HG02642 (cell line): ENCODE results near the gene LAMC3.

ENCODE experiments used
- ATAC-seq: cut with Tn5 transposase; IDR thresholded peaks from one replicate; pipeline ENCODE4 v1.9.1; 2021; ENCODE audit warnings: mild to moderate bottlenecking; ENCODE audit not compliant: unreplicated experiment, poor library complexity

Gene LAMC3

DNA sequence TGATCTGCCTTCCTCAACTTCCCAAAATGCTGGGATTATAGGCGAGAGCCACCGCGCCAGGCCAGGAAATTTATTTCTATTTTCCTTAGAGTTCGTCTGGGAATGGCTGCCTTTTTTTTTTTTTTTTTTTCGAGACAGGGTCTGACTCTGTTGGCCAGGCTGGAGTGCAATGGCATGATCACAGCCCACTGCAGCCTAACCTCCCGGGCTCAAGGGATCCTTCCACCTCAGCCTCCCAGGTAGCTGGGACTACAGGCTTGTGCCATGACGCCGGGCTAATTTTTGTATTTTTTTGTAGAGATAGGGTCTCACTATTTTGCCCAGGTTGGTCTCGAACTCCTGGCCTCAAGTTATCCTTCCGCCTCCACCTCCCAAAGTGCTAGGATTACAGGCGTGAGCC, 888 bp upstream of the LAMC3 start:
- no peak for ATAC-seq

DNA sequence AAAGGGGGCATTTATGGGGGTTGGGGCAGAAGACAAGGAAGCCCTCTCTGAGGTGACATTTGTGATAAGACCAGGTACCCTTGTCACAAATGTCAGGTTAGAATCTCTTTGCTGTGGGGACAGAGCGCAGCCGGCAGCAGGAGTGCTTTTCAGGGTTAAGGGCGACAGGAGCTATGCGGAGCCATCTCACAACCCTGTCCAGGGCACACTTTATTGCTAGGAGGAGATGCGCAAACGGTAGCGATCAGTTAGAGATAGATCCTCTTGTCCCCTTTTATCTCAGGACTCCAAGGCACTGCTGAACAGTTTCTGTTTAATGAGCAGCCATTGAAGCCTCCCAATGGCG, 438 bp upstream of the LAMC3 start:
- ATAC-seq, result no peak

DNA sequence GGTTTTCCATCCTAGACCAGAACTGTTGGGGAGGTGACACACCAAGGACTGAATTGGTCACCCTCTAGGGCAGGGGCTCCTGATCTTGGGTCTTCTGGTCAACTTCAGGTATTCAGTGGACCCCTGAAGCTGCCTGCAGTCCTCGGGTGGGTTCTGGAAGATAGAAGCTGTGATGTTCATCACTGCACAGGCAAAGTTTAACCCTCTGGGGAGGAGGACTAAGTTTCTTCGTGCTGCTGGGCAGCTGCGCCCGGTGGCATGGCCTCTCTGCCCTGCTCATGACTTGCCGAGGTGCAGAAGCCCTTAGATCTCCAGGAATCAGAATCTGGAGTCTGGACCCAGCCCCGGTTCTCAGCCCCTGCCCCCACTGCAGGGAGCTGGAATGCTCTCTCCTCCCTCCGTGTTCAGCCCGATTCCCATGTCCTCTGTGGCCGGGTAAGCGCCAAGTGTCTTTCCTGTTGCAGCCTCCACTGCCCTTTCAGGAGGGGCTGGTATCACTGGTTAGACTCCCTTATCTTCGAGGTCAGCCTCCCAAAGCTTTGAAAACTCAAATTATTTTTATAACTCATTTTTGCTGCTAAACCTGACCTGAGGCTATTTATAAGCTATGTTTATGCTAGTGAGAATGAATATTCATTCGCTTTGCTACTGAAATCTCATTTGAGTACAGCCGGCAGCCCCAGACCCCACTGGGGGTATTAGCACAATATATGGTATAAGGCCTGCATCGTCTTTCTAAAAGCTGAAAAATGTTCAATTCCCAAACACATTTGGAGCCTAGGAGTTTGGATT, 1.7 kb downstream of the LAMC3 start:
- ATAC-seq, result no peak

DNA sequence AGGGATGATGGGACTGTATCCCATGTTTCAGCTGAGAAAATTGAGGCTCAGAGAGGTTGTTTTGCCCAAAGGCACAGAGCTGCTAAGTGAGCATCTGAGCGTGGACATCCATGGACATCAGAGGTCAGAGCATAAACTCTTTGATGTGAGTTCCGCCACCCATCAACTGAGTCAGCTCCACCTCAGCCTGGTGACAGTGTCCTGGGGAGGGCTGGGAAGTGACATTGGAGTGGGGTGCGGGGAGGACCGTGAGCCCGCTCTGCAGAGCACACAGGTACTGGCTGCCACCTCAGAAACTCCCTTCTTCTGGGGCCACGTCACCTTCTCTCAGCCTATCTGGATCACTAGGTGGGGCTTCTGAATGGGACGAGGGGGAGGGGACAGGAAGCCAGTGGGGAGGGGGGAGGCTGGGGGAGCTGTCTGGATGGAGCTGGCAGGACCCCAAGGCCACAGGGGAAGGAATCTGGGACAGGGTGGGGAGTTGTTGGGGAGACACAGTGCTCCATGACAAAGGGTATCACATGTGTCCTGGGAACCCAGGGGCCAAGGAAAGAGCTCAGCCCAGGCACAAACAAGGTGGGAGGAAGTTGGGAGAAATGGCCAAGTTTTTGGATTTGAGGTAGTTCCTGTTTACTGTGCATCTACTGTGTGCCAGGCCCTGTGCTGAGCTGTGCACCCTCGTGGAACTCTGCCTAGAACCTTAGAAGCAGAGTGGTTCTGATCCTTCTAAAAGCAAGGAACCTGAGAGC, 2.5 kb downstream of the LAMC3 start:
- ATAC-seq, result no peak

DNA sequence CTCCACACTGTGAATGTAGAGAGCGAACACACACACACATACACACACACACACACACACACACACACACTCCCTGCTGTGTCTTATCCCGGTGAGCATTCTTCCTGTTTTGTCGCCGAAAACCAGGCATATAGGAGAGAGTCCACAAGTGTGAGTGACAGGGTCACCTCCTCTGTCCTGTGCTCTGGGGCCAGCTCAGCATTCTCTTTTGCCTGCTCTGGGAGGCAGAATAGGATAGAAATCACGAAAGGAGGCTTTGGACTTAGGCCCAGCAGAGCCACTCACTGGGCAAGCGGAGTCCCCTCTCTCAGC, 3.0 kb downstream of the LAMC3 start:
- ATAC-seq, result no peak

DNA sequence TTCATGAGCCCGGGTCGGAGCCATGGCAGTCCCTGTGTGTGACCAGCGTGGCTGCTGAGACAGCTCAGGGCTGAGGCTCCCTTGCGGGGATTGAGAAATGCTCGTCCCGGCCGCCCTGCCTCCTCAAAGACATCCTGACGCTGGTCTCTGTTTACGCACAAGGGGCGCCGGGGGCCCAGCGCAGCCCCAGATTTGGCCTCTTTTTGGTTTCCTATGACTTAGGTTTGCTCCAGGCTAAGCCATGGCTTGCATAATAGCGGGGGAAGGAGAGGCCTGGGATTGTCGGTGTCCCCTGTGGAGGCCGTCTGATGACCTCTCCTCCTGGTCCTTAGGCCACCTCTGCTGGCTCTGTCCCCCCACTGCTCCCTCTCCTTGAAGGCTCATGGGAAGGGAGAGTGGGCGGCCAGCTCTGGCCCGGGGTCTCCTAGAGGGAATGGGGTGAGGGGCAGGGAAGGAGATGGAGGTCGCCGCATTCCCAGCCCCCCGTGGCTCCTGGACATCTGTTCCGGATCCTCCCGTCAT, 3.5 kb downstream of the LAMC3 start:
- no peak for ATAC-seq

DNA sequence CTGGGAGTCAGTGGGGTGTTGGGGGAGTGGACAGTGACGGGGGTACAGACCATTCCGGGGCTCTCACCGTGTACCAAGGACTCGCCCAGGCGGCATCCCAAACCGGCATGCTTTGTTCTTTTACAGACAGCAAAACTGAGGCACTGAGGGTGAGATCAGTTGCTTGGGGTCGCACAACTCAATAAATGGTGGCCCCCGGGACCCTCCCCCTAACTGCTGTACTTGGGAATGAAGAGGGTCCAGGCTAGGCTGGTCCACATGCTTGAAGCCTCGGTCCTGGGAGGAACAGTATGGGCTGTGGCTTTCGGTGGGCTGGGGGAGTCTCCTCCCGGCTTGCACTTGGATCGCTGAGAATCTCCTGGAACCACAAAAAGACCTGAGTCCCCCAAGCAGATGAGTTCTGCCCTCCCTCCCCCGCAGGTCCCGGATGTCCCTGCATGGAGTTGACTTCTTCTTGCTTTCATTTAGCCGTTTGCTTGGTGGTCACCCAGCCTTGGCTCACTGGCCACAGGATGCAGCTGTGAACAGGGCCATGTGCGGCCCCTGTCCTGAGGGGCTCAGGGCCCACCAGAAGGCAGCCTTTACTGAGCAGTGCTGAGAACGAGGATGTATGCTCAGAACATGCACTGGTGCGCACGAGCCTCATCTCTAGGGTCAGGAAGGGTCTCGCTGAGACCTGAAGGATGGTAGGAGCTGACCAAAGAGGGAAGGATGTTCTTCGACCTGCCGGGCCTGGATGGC, 4.2 kb downstream of the LAMC3 start:
- no peak for ATAC-seq

DNA sequence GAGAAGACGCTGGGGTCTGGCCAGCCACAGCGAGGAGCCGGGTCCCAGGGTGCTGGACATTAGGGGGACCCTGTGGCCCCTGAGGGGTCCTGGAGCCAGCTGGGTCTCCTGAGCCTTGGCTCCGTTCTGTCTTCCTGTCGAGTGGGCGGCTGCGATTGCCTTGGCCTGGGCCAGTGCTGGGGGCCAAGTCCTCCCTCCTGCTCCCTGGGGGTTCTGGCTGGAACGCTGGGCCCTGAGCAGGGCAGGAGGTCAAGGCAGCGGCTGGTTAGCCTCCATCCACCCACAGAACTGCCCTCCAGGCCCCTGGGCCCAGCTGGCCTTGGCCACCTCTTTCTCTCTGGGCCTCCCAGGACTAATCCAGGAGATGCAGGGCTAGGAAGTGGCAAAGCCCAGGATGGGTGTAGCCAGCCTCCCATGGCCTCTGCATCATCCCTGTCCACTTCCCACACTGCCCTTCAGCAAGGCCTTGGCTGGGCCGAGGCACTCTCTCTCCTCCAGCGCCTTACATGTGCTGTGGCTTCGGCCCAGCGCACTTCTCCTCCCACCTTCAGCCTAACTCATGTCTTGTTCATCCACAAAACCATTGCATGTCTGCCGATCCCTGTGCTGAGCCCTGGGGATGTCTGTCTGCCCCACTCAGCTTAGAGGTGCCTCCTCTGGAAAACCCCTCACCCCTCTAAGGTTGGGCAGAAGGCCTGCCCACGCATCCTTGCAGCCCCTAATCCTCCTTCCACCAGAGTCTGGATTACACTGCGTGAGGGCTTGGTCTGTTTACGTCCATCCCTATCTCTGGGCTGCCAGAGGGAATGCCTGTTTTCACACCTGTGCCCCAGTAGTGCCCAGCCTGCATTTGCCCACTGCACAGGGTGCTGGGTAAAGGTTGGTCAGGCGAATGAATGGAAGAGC, 5.0 kb downstream of the LAMC3 start:
- ATAC-seq, result no peak

DNA sequence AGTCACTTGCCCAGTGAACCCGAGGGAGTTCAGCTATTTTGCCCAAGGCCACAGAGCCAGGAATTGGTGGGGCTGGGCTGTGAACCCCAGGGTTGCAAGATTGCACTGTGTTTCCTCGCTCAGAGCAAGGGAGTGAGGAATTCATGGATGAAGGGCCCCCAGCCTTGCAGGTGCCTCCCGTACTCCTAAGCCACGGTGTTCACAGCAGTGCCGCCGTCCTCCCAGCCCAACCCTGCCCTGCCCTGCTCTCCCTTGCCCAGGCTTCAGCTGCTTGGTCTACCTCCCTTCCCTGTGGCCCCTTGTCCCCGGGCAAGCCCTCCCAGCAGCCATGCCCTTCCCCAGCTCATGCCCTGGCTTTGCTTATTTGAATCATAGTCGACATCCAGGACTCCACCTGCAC, 6.1 kb downstream of the LAMC3 start:
- ATAC-seq, result no peak

DNA sequence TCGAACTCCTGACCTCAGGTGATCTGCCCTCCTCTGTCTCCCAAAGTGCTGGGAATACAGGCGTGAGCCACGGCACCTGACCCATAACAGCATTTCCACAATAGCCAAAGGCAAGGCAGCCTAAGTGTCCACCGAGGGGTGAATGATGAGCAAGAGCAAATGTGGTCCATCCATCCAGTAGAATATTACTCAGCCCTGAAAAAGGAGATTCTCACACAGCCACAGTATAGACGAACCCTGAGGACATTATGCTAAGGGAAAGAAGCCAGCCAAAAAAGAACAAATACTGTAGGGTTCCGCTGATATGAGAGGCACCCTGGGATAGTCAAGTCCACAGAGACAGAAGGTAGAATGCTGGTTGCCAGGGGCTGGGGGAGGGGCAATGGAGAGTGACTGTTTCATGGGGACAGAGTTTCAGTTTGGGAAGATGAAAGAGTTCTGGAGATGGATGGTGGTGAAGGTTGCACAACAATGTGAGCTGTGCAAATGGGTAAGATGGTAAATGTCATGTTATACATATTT, 7.0 kb downstream of the LAMC3 start:
- ATAC-seq, result no peak

DNA sequence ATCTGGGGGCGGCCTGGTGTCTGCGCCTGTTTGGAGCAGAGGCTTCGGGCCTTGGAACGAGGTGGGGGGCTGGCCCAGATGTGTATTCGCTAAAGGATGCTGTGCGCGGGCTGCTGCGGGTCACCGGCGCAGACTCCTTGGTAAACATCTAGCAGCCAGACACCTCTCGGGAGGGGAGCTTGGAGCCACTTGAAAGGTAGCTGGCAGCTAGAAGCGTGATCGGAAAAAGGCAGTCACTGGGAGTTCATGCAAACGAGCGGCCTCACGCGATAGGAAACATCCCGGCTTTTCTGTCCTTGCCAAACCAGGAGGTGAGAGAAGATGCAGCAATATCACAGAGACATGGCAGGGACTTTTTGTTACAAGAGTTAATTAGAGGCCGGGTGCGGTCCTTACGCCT, 8.1 kb downstream of the LAMC3 start:
- no peak for ATAC-seq

DNA sequence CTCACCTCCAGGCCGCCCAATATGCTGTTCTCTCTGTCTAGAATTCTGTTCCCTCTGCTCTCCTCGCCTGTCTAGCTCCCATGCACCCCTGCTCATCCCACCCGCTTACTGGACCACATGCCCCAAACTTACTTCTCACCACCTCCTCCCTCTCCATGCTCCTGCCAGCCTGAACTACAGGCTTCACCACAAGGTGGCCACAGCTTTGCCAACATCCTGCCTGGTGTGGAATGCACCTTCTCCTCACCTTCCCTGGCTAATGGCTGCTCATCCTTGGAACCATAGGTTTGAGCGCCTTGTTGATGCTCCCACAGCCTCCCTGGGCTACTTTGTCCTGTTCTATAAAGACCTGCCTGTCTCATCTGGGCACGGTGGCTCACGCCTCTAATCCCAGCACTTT, 9.6 kb downstream of the LAMC3 start:
- no peak for ATAC-seq

DNA sequence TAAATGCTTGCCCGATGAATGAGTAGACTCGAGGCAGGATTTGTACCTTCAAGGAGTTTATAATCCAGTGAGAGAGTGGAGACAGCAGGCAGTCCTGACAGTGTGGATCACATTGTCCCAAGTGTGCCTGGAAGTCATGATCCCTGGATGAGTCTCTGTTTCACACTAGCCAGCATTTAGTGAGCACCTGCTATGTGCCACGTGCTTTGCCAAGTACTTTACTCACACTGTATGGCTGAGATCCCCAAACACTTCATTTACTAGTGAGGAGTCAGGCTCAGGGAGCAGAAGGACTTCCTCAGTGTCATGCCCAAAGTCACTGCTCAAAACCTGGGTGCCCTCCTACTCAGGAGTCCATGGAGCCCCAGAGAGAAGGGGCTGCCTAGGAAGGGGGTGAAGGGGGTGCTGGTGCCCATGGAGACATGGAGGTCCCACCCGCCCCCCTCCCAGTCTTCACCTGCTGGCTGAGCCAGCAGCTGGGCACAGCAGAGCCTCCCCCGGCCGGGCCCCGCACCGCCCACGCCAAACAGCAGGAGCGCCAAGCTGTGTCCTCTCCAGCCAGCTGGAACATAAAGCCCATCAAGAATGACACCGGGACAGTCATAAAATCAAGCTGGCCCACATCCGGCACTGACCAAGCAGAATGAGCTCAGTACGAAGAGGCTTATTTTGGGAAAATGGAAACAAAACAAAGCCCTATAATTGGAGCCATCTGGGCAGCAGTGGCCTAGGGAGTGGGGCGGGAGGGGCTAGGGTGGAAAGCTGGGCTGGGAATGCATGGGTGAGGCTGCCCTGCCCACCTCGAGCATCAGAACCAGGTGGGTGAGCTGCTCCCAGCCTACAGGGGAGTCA, 10.6 kb downstream of the LAMC3 start:
- no peak for ATAC-seq

DNA sequence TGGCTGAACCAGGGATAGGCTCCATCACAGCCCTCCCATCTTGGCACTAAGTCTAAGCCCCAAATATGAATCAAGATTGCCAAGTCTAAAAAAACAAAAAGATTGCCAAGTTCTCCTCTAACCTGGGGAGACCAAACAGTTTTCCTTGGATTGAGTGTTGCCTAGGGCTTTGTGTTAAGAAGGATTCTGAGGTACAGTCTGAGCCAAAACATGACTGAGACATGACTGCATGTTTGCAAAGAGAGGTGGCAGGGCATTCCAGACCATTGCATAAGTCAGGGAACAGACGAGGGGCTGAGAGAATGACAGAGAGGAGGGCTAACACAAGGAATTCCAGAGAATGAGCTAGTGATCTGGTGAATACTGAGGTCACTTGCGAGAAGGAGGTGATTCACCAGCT, 11.4 kb downstream of the LAMC3 start:
- no peak for ATAC-seq

DNA sequence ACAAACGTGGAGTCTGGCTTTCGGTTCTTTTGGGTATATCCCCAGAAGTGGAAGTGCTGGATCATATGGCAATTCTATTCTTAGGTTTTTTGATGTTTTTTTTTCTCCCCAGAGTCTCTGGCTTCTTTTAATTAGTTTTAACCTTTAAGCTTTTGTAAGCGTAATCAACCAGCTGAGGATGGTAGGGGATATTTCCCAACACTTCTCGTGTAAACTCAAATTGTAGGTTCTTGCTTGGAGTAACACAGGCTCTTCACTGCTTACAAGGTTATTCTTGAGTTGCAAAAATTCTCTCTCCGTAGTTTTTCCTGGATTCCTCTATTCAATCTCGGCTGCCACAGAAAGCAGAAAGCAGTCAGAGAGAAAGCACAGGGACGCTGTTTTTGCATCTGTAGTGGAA, 11.9 kb downstream of the LAMC3 start:
- no peak for ATAC-seq

DNA sequence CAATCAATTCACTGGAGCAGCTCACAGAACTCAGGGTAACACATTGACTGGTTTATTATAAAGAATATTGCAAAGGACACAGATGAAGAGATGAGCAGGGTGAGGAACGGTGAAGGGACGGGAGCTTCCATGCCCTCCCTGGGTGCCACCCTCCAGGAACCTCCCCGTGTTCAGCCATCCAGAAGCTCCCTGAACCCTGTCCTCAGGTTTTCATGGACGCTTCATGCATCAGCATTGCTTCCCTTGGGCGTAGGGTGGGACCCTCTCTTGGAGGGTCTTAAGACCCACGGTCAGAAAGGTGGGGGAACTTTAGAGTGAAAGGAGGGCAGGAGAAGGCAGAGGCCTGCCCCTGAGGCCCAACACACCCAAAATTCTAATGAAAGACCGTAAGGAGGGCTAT, 12.8 kb downstream of the LAMC3 start:
- ATAC-seq, result no peak

DNA sequence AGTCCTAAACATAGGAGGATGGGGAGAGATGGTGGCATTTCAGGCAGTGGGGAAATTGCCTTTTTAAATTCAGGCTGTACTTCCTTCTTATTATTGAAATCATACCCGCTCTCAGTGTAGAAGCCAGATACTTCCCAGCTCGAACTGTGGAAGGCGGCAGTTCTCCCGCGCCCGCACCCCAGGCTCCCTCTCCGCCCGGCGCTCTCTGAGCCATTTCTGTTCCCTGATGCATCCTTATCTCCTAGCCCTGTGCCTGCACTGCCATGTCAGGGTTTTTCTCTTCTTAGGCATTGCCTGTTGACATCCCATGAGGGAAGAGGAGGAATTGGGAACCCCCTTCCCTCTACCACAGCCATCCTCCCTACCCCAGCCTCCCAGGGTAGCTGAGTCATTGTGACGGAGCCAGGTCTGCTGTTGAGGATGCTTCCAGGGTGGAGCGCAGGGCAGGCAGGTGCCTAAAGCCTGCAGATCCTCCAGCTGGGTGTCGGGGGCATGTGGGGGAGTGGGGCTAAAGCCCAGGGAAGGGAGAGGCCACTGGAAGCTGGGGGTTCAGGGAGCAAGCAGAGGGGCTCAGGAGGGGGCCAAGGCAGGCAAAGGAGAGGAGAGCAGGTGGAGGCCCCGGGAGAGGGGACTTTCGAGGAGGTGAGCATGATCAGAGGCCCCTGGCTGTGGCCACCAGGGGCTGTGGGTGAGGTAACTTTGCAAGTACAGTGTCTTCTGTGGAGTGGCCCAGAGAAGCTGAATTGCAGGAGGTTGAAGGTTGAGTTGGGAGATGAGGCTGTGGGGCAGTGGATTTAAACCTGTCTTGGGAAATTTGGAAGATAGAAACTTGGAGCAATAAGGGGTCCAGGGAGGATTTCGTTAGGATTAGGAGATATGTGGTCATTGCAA, 16.2 kb downstream of the LAMC3 start:
- ATAC-seq, result no peak
